ENCODE results near the gene LAMA4.

The LAMA4 gene

GRCh38 chr6:112194511-112194910 is 59.9 kb downstream of the LAMA4 start:
- Histone ChIP-seq H3K4me1 (ENCODE audit: control insufficient read depth in 1 of 2, insufficient read depth in 2 of 2, low read length in 2 of 2) (peaks cover 0 to 14% of the 10 kb centered on the region in 2 donors), H3K9me3 (ENCODE audit: control insufficient read depth in 1 of 2, low read length in 2 of 2) (no peaks in the 10 kb centered on the region), H3K27me3 (ENCODE audit: low read depth, low read length) (no peaks in the 10 kb centered on the region), H3K36me3 (ENCODE audit: control insufficient read depth in 1 of 2, insufficient read depth in 2 of 2, low read length in 2 of 2) (peaks cover 4 to 19% of the 10 kb centered on the region in 2 donors), H3K4me3 (ENCODE audit: low read depth in 1 of 2, low read length in 2 of 2) (no peak overlapping the region), H3K27ac (ENCODE audit: low read length) (no peak overlapping the region)

- no peak overlapping the region for H3K27ac ChIP-seq (ENCODE audit: low read length)
- no peaks in the 10 kb centered on the region for H3K9me3 ChIP-seq (ENCODE audit: control insufficient read depth in 1 of 2, low read length in 2 of 2)
- H3K27me3 ChIP-seq (ENCODE audit: low read depth, low read length): no peaks in the 10 kb centered on the region
- H3K4me3 ChIP-seq (ENCODE audit: low read depth in 1 of 2, low read length in 2 of 2): no peak overlapping the region
- peaks cover 4 to 17% of the 10 kb centered on the region in 2 donors for H3K36me3 ChIP-seq (ENCODE audit: control insufficient read depth in 1 of 2, insufficient read depth in 2 of 2, low read length in 2 of 2)
- H3K4me1 ChIP-seq (ENCODE audit: control insufficient read depth in 1 of 2, insufficient read depth in 2 of 2, low read length in 2 of 2): peaks cover 0 to 21% of the 10 kb centered on the region in 2 donors
Measured at GRCh38 chr6:112193535-112194051, 60.8 kb downstream of the LAMA4 start.

- Histone ChIP-seq H3K27me3 (ENCODE audit: low read depth, low read length) (no peaks in the 10 kb centered on the region), H3K4me1 (ENCODE audit: control insufficient read depth in 1 of 2, insufficient read depth in 2 of 2, low read length in 2 of 2) (peaks cover 0 to 21% of the 10 kb centered on the region in 2 donors), H3K4me3 (ENCODE audit: low read depth in 1 of 2, low read length in 2 of 2) (no peak overlapping the region), H3K36me3 (ENCODE audit: control insufficient read depth in 1 of 2, insufficient read depth in 2 of 2, low read length in 2 of 2) (peaks cover 6 to 18% of the 10 kb centered on the region in 2 donors), H3K9me3 (ENCODE audit: control insufficient read depth in 1 of 2, low read length in 2 of 2) (no peaks in the 10 kb centered on the region), H3K27ac (ENCODE audit: low read length) (no peak overlapping the region)
Measured at GRCh38 chr6:112193117-112193516, 61.2 kb downstream of the LAMA4 start.

GRCh38 chr6:112191509-112192020 is 62.8 kb downstream of the LAMA4 start:
- no peak overlapping the region for H3K4me3 ChIP-seq (ENCODE audit: low read depth in 1 of 2, low read length in 2 of 2)
- no peaks in the 10 kb centered on the region for H3K27me3 ChIP-seq (ENCODE audit: low read depth, low read length)
- H3K4me1 ChIP-seq (ENCODE audit: control insufficient read depth in 1 of 2, insufficient read depth in 2 of 2, low read length in 2 of 2): peaks cover 0 to 21% of the 10 kb centered on the region in 2 donors
- no peak overlapping the region for H3K27ac ChIP-seq (ENCODE audit: low read length)
- no peaks in the 10 kb centered on the region for H3K9me3 ChIP-seq (ENCODE audit: control insufficient read depth in 1 of 2, low read length in 2 of 2)
- H3K36me3 ChIP-seq (ENCODE audit: control insufficient read depth in 1 of 2, insufficient read depth in 2 of 2, low read length in 2 of 2): peaks cover 17 to 30% of the 10 kb centered on the region in 2 donors

- H3K36me3 ChIP-seq (ENCODE audit: control insufficient read depth in 1 of 2, insufficient read depth in 2 of 2, low read length in 2 of 2): peaks cover 19 to 39% of the 10 kb centered on the region in 2 donors
- no peaks in the 10 kb centered on the region for H3K27me3 ChIP-seq (ENCODE audit: low read depth, low read length)
- peaks cover 0 to 21% of the 10 kb centered on the region in 2 donors for H3K4me1 ChIP-seq (ENCODE audit: control insufficient read depth in 1 of 2, insufficient read depth in 2 of 2, low read length in 2 of 2)
- H3K27ac ChIP-seq (ENCODE audit: low read length): peak overlapping the region; percentile 1
- H3K9me3 ChIP-seq (ENCODE audit: control insufficient read depth in 1 of 2, low read length in 2 of 2): no peaks in the 10 kb centered on the region
- no peak overlapping the region for H3K4me3 ChIP-seq (ENCODE audit: low read depth in 1 of 2, low read length in 2 of 2)
Measured at GRCh38 chr6:112190164-112190563, 64.2 kb downstream of the LAMA4 start.

- H3K36me3 ChIP-seq (ENCODE audit: control insufficient read depth in 1 of 2, insufficient read depth in 2 of 2, low read length in 2 of 2): peaks cover 19 to 42% of the 10 kb centered on the region in 2 donors
- peaks cover 0 to 21% of the 10 kb centered on the region in 2 donors for H3K4me1 ChIP-seq (ENCODE audit: control insufficient read depth in 1 of 2, insufficient read depth in 2 of 2, low read length in 2 of 2)
Measured at GRCh38 chr6:112189494-112189893, 64.9 kb downstream of the LAMA4 start.

GRCh38 chr6:112188906-112189305 is 65.5 kb downstream of the LAMA4 start:
- H3K27me3 ChIP-seq (ENCODE audit: low read depth, low read length): no peaks in the 10 kb centered on the region
- H3K27ac ChIP-seq (ENCODE audit: low read length): no peak overlapping the region
- H3K4me3 ChIP-seq (ENCODE audit: low read depth in 1 of 2, low read length in 2 of 2): no peak overlapping the region
- H3K36me3 ChIP-seq (ENCODE audit: control insufficient read depth in 1 of 2, insufficient read depth in 2 of 2, low read length in 2 of 2): peaks cover 19 to 42% of the 10 kb centered on the region in 2 donors
- peaks cover 0 to 21% of the 10 kb centered on the region in 2 donors for H3K4me1 ChIP-seq (ENCODE audit: control insufficient read depth in 1 of 2, insufficient read depth in 2 of 2, low read length in 2 of 2)
- H3K9me3 ChIP-seq (ENCODE audit: control insufficient read depth in 1 of 2, low read length in 2 of 2): no peaks in the 10 kb centered on the region

More at GRCh38 chr6:112189494-112189893, 64.9 kb downstream of the LAMA4 start:
- no peaks in the 10 kb centered on the region for H3K9me3 ChIP-seq (ENCODE audit: control insufficient read depth in 1 of 2, low read length in 2 of 2)
- no peak overlapping the region for H3K27ac ChIP-seq (ENCODE audit: low read length)
- H3K27me3 ChIP-seq (ENCODE audit: low read depth, low read length): no peaks in the 10 kb centered on the region
- no peak overlapping the region for H3K4me3 ChIP-seq (ENCODE audit: low read depth in 1 of 2, low read length in 2 of 2)

- H3K9me3 ChIP-seq (ENCODE audit: control insufficient read depth in 1 of 2, low read length in 2 of 2): no peaks in the 10 kb centered on the region
- peaks cover 19 to 42% of the 10 kb centered on the region in 2 donors for H3K36me3 ChIP-seq (ENCODE audit: control insufficient read depth in 1 of 2, insufficient read depth in 2 of 2, low read length in 2 of 2)
- H3K27me3 ChIP-seq (ENCODE audit: low read depth, low read length): no peaks in the 10 kb centered on the region
- H3K4me3 ChIP-seq (ENCODE audit: low read depth in 1 of 2, low read length in 2 of 2): no peak overlapping the region
- peaks cover 0 to 21% of the 10 kb centered on the region in 2 donors for H3K4me1 ChIP-seq (ENCODE audit: control insufficient read depth in 1 of 2, insufficient read depth in 2 of 2, low read length in 2 of 2)
- no peak overlapping the region for H3K27ac ChIP-seq (ENCODE audit: low read length)
Measured at GRCh38 chr6:112187736-112188135, 66.6 kb downstream of the LAMA4 start.

- peaks cover 19 to 35% of the 10 kb centered on the region in 2 donors for H3K36me3 ChIP-seq (ENCODE audit: control insufficient read depth in 1 of 2, insufficient read depth in 2 of 2, low read length in 2 of 2)
- H3K27me3 ChIP-seq (ENCODE audit: low read depth, low read length): no peaks in the 10 kb centered on the region
- H3K9me3 ChIP-seq (ENCODE audit: control insufficient read depth in 1 of 2, low read length in 2 of 2): no peaks in the 10 kb centered on the region
- H3K4me1 ChIP-seq (ENCODE audit: control insufficient read depth in 1 of 2, insufficient read depth in 2 of 2, low read length in 2 of 2): peaks cover 0 to 10% of the 10 kb centered on the region in 2 donors
- no peak overlapping the region for H3K27ac ChIP-seq (ENCODE audit: low read length)
- no peak overlapping the region for H3K4me3 ChIP-seq (ENCODE audit: low read depth in 1 of 2, low read length in 2 of 2)
Measured at GRCh38 chr6:112184951-112185350, 69.4 kb downstream of the LAMA4 start.

GRCh38 chr6:112183271-112183671 is 71.1 kb downstream of the LAMA4 start:
- Histone ChIP-seq H3K4me3 (ENCODE audit: low read depth in 1 of 2, low read length in 2 of 2) (no peak overlapping the region), H3K27me3 (ENCODE audit: low read depth, low read length) (no peaks in the 10 kb centered on the region), H3K27ac (ENCODE audit: low read length) (no peak overlapping the region), H3K36me3 (ENCODE audit: control insufficient read depth in 1 of 2, insufficient read depth in 2 of 2, low read length in 2 of 2) (peaks cover 18 to 26% of the 10 kb centered on the region in 2 donors), H3K9me3 (ENCODE audit: control insufficient read depth in 1 of 2, low read length in 2 of 2) (no peaks in the 10 kb centered on the region), H3K4me1 (ENCODE audit: control insufficient read depth in 1 of 2, insufficient read depth in 2 of 2, low read length in 2 of 2) (peaks cover 0 to 9% of the 10 kb centered on the region in 2 donors)

GRCh38 chr6:112181130-112181529 is 73.2 kb downstream of the LAMA4 start:
- Histone ChIP-seq H3K27me3 (ENCODE audit: low read depth, low read length) (no peaks in the 10 kb centered on the region), H3K27ac (ENCODE audit: low read length) (no peak overlapping the region), H3K9me3 (ENCODE audit: control insufficient read depth in 1 of 2, low read length in 2 of 2) (no peaks in the 10 kb centered on the region), H3K4me1 (ENCODE audit: control insufficient read depth in 1 of 2, insufficient read depth in 2 of 2, low read length in 2 of 2) (peaks cover 0 to 9% of the 10 kb centered on the region in 2 donors), H3K36me3 (ENCODE audit: control insufficient read depth in 1 of 2, insufficient read depth in 2 of 2, low read length in 2 of 2) (peaks cover 12 to 27% of the 10 kb centered on the region in 2 donors), H3K4me3 (ENCODE audit: low read depth in 1 of 2, low read length in 2 of 2) (no peak overlapping the region)
